Dedifferentiated amniotic fluid mesenchymal stem cell (primary cell): ENCODE measurements around the gene FGD5.
"Not testable (repeated sequence)": the region's sequence is repeated elsewhere in the genome, so short reads cannot be mapped to it uniquely, and the experiment has no call there.

ENCODE experiments used
- DNase-seq: peaks from one replicate; pipeline ENCODE4 v3.0.0-alpha.2; 2016; ENCODE audit errors: extremely low spot score

FGD5 gene

GRCh38 chr3:14804835-14805780 is 13.7 kb upstream of the FGD5 start:
- DNase-seq, result no peak

GRCh38 chr3:14805961-14806537 is 12.7 kb upstream of the FGD5 start:
- no peak for DNase-seq

DNA sequence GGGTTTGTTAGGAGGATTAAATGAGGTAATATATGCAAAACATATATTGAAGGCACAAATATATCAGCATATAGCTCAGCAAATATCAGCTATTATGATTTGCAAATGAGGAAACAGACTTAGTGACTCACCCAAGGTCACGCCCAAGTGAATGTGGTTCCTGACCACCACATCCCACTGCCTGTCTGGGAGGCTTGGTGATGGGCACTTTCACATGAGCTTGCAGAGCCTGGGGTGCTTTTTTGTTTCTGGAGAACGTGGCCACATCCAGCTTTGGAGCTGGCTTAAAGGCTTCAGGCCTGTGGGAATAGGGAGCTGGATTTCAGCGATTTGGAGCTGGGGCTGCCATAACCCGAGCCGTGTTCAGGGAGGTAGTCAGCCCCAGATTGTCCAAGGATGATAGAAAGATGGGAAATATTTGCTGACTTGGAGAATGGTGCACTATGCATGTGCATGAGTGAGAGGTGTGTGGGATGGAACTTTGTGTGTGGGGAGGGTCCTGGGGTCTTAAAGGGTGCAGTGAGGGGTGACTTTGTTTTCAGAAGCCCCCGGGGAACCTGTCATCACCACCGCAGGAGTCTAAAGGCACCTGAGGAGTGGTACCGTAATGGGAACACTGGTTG is 12.0 kb upstream of the FGD5 start:
- DNase-seq, result no peak

GRCh38 chr3:14808025-14808424 is 10.7 kb upstream of the FGD5 start:
- DNase-seq, result no peak

- no peak for DNase-seq
Observed at GRCh38 chr3:14808502-14809266, 10.1 kb upstream of the FGD5 start.

GRCh38 chr3:14809611-14810010 is 9.2 kb upstream of the FGD5 start:
- DNase-seq, result not testable (repeated sequence)

GRCh38 chr3:14810070-14810791 is 8.5 kb upstream of the FGD5 start:
- no peak for DNase-seq

DNA sequence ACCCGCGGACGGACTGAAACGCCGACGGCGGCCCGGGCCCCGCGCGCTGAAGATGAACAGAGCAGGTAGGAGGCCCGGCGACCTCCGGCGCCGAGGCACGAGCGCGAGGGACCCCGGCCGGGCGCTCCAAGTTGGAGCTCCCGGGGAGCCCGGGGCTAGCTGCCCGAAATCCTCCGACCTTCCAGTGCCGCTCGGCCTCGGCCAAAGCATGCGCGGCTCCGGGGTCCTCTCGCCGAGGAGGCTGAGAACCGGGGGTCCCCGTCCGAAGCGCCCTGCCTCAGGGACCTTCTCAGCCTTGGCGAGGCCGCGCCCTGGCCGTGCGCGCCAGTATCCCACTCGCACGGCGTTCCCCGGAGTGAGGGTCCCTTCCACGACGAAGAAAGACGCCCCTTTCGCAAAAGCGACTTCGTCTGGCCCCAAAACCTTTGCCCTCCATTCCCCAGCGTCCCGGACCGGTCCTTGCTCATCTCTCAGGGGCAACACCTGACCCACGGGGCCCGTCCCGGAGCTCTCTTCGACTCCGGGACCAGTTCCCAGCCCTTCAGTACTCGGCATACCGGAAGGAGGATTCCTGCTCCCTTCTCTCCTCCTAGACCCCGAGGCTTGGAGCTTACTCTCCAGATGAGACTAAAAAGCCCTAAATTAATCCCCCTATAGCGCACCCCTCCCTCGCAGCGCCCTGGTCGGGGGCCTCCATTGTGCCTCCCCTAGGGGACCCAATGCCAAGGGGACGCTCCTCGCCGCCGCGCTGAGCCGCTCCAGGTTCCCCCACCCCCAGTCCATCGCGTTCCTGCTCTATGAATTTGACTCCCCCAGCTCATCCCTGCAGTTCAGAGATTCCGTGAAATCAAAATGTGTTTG is 7.7 kb upstream of the FGD5 start:
- DNase-seq, result no peak

GRCh38 chr3:14811684-14812083 is 7.1 kb upstream of the FGD5 start:
- no peak for DNase-seq

- DNase-seq, result no peak
Observed at GRCh38 chr3:14812196-14812790, 6.5 kb upstream of the FGD5 start.

DNA sequence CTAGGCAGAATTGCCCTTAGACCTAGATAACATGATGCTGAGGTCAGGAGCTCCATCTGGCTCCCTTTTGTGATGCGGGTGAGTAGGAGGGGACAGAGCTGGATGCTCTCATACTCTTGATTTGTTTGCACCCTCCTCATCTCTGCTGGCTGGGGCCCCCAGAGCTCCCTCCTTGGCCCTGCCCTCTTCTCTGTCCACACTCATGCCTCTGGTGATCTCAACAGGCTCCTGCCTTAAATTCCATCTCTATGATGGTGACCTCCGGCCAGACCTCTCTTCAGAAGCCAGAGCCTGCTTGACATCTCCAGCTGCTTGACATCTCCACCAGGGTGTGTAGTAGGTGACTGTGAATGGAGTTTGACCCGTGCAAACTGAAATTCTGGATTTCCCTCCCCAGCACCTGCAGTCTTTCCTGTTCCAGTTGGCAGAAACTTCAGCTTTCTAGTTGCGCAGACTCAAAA is 4.3 kb upstream of the FGD5 start:
- DNase-seq, result no peak

DNA sequence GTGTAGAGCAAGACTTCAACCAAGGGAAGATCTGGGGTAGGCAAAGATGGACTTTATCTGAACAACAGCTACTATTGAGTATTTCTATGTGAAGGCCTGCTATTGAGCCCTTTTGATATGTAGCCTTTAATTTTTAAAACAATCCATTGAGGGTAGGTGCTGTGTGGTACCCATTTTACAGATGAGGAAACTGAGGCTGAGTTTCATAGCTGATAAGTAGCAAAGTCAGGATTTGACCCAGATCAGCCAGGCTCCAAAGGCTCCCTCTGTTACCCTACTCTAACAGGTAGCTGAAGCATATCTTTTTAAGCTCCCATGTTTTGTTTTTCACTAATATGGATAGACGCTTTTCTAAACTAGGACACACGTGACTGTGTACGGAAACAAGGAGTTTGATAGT is 2.4 kb upstream of the FGD5 start:
- DNase-seq, result no peak

- DNase-seq, result no peak
Observed at GRCh38 chr3:14819671-14820070, 909 bp downstream of the FGD5 start.

GRCh38 chr3:14820156-14820555 is 1.4 kb downstream of the FGD5 start:
- no peak for DNase-seq

GRCh38 chr3:14821151-14821550 is 2.4 kb downstream of the FGD5 start:
- no peak for DNase-seq

- DNase-seq, result no peak
Observed at GRCh38 chr3:14822134-14822533, 3.4 kb downstream of the FGD5 start.

DNA sequence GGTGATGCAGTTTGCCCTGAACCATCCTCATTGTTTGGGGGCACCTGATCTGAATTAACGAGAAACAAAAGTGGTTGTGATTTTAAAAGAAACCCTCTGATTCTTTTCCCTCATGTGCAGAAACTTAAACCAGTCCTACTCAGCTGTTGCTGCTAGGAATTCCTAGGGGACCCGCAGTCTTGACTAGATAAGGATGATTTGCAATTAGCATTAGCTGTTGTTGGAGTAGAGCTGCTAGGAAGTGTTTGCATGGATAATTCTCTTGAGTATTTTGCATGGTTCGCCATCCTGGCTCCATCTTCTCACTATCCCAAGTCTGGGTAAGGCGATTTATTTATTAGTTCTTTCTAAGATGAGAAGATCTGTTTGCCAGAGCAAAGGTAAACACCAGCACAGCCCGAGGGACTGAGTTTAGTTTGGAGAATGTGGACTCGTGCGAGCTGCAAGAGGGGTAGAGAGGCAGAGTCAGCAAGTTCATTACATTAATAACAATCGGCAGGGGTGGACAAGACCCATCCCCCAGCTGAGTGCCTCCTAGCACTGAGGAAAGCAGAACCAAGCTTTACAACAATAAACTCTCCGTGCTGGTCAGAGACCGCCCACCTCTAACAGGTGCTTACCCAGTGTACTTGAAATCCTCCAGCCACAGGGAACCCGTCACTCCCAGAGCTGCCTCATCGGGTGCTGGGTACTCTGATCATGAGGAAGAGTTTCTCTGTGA is 4.1 kb downstream of the FGD5 start:
- no peak for DNase-seq

DNA sequence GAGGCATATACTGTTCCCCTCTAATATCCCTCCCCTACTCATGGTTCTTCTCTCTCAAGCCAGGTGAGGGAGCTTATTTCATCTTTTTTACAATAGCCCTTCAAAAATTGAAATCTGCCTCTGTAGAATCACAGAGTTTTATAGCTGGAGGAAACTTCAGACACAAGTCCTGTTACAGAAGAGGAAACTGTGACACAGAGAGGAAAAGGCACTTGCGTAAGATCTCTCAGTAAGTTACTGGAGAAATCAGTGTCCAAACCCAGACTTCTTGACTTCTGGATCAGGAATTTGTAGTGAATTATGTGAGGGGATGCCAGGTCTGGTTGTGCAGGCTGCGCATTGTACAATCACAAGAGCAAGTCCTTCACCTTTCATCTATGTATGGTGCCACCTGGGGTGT is 4.6 kb downstream of the FGD5 start:
- no peak for DNase-seq

GRCh38 chr3:14823910-14824629 is 5.3 kb downstream of the FGD5 start:
- DNase-seq, result no peak
